Sigmoid colon (tissue), 7 donors: Measurements from ENCODE around the gene ATP6V0A1. TPM values are rescaled to one million over a fixed set of nuclear protein-coding genes. Genes with fewer than 3 reads are reported as not detected.
"Not testable (repeated sequence)": the region's sequence is repeated elsewhere in the genome, so short reads cannot be mapped to it uniquely, and the experiment has no call there.

ENCODE experiments used
- DNase-seq: peaks from one replicate; pipeline ENCODE4 v3.0.0-alpha.2; 2019
- H3K27ac ChIP-seq, 4 donors: fragments of 200-600 bp; sonication (generic); one replicate each; pipeline ENCODE4 v1.5.1; 2016 to 2019; ENCODE audit warnings: mild to moderate bottlenecking in 1 of 4
- H3K27me3 ChIP-seq, 3 donors: fragments of 200-600 bp; sonication (generic); one replicate each; pipeline ENCODE4 v1.5.1; 2019; ENCODE audit warnings: mild to moderate bottlenecking in 1 of 3
- H3K36me3 ChIP-seq, 4 donors: fragments of 200-600 bp; sonication (generic); one replicate each; pipeline ENCODE4 v1.5.1; 2016 to 2019
- H3K4me1 ChIP-seq, 4 donors: fragments of 200-600 bp; sonication (generic); one replicate each; pipeline ENCODE4 v1.5.1; 2017 to 2019
- H3K4me3 ChIP-seq, 4 donors: fragments of 200-600 bp; sonication (generic); one replicate each; pipeline ENCODE4 v1.5.1; 2017 to 2019; ENCODE audit warnings: mild to moderate bottlenecking in 2 of 4, moderate library complexity in 1 of 4
- H3K9me3 ChIP-seq, 4 donors: fragments of 200-600 bp in 3 of 4; sonication (generic) in 3 of 4; one replicate each; pipeline versions ENCODE4 v1.5.1 to v1.6.1; 2013 to 2019
- EP300 ChIP-seq, 4 donors: sonication (generic); formaldehyde crosslinking; IDR thresholded peaks; one replicate each; pipeline ENCODE4 v1.6.1; 2017; ENCODE audit warnings: antibody characterized with exemption in 4 of 4
- POLR2A ChIP-seq, 2 donors: fragments of 450-650 bp; IDR thresholded peaks; one replicate each; pipeline ENCODE4 v1.6.1; 2016; ENCODE audit warnings: antibody characterized with exemption in 2 of 2, mild to moderate bottlenecking in 2 of 2, moderate library complexity in 2 of 2
- POLR2AphosphoS5 ChIP-seq, 4 donors: sonication (generic); formaldehyde crosslinking; IDR thresholded peaks; one replicate each; pipeline ENCODE4 v1.6.1; 2017; ENCODE audit warnings: antibody characterized with exemption in 4 of 4
- WGBS, 2 donors: extraction: QIAGEN DNeasy Blood & Tissue Kit; methylation state at CpG; one replicate each; pipeline ENCODE4 v1.1.7; 2013; 5-methylcytosine and 5-hydroxymethylcytosine counted together
- intact Hi-C: fragments of 100-400 bp; cut with DNase I; formaldehyde crosslinking; loops from one replicate; pipeline ENCODE4 v1.15.1; 2023
- polyA plus RNA-seq, 3 donors: library from polyadenylated mRNA; stranded (reverse); fragments of 200-250 nt; gene quantifications; one replicate each; pipeline ENCODE4 v1.2.3, GENCODE V29; 2013
- total RNA-seq, 4 donors: library from RNA; depleted of rRNA; stranded (reverse); fragments of >200 nt; gene quantifications; one replicate each; pipeline ENCODE4 v1.1.0, GENCODE V29; 2016
- TF ChIP-seq, protein P1 (sequence below), 4 experiments: fragments of 450-650 bp in 3 of 4; fragments of 200-600 bp in 1 of 4; IDR thresholded peaks; one replicate each; pipeline ENCODE4 v1.5.1; 2016 to 2019; ENCODE audit warnings: antibody characterized with exemption in 4 of 4, mild to moderate bottlenecking in 3 of 4, moderate library complexity in 2 of 4
- donor health status: healthy with polysubstance abuse.
- donor health status: Bipolar disorder and iron deficiency.
- donor health status: healthy.

ATP6V0A1 gene
- total and polyA plus RNA-seq, 7 donors = 11.6 to 96.1 (median 48.9) TPM

DNA sequence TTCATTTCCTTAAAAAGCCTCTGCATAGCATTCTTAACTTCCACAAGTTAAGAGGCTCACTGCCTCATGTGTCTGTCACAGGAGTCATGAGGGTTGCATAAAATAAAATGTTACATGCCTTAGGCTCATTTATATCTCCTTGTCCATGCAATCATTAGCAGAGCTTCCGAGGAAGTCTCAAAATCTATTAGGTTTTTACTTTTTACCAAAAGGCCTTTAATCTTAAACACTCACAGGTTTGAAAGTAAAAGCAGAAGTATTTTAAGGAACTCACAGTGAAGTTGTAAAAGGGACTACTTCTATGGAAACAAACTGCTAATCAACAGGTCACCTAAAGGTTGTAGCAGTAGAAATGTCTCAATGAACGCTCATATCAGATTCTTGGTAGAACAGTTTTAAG, 5.2 kb upstream of the ATP6V0A1 start:
- intact Hi-C loops = no loop called here
- WGBS, 2 donors = 56 to 75% methylated on average over 2 of the region's 2 CpGs
- TF ChIP-seq EP300 (IDR thresholded peaks at IDR 0.05) (no peak), POLR2A (IDR thresholded peaks at IDR 0.05) (no peak), POLR2AphosphoS5 (IDR thresholded peaks at IDR 0.05) (no peak)
- TF ChIP-seq, protein P1, sequence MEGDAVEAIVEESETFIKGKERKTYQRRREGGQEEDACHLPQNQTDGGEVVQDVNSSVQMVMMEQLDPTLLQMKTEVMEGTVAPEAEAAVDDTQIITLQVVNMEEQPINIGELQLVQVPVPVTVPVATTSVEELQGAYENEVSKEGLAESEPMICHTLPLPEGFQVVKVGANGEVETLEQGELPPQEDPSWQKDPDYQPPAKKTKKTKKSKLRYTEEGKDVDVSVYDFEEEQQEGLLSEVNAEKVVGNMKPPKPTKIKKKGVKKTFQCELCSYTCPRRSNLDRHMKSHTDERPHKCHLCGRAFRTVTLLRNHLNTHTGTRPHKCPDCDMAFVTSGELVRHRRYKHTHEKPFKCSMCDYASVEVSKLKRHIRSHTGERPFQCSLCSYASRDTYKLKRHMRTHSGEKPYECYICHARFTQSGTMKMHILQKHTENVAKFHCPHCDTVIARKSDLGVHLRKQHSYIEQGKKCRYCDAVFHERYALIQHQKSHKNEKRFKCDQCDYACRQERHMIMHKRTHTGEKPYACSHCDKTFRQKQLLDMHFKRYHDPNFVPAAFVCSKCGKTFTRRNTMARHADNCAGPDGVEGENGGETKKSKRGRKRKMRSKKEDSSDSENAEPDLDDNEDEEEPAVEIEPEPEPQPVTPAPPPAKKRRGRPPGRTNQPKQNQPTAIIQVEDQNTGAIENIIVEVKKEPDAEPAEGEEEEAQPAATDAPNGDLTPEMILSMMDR (IDR thresholded peaks at IDR 0.05) = no peak

DNA sequence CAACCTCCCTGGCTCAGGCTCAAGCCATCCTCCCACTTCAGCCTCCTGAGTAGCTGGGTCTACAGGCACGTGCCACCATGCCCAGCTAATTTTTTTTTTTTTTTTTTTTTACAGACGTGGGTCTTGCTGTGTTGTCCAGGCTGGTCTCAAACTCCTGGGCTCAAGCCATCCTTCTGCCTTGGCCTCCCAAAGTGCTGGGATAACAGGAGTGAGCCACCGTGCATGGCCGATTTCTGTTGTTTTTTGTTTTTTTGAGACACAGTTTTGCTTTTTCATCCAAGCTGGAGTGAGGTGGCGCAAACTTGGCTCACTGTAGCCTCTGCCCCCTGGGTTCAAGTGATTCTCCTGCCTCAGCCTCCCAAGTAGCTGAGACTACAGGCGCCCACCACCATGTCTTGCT, 3.7 kb upstream of the ATP6V0A1 start:
- H3K27ac ChIP-seq, H3K36me3 ChIP-seq, H3K4me1 ChIP-seq, DNase-seq, H3K4me3 ChIP-seq, H3K27me3 ChIP-seq, H3K9me3 ChIP-seq: not testable (repeated sequence)
- intact Hi-C loops = loop anchor here (5.0 kb wide), 1 partner anchor 133 kb away; no protein-coding TSS in a partner anchor
- WGBS, 2 donors = 95 to 98% methylated on average over 6 of the region's 6 CpGs

More for the DNA sequence above, 5.2 kb upstream of the ATP6V0A1 start:
- Histone ChIP-seq H3K27ac (no peak overlapping the region), H3K9me3 (no peaks in the 10 kb centered on the region), H3K27me3 (no peaks in the 10 kb centered on the region), H3K4me3 (no peak overlapping the region), H3K4me1 (no peaks in the 10 kb centered on the region), H3K36me3 (no peaks in the 10 kb centered on the region)
- DNase-seq = no peak

DNA sequence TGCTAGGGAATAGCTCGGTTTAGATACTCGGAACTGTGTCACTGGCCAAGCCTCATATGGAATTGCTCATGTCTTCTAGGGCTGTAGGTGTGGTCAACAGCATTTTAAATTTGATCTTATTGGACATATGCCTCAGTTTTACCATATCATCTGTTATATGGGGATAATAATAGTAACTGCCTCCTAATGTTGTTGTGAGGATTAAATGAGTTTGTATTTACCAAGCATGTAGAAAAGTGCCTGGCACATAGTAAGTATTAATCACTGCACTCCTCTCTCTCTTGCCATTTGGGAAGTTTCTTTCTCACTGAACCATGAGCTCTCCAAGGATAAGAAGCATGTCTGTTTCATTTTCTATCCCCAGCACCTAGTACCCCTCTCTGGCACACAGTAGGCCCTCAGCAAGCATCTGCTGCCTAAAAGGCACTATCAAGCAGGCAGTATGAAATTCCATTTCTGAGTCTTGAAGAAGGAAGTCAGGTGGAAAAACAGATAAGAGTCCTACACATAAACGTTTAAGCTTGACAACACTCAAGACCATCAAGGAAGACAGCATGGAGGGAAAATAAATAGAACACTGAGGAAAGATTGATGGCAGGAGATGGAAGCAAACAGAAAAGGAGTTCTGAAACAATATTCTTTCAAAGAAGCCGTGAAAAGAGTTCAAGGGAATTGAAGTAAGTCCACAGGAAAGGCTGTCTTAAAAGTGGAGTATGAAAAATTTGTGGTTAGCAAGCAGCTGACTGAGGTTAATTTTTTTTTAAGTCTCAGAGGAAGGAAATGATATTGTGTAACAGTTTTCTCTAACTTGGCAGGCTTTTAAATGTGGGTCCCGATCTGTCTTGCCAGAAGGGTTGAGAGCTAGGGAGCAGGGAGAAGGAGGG, 2.2 kb upstream of the ATP6V0A1 start:
- DNase-seq = no peak
- no peak overlapping the region for H3K4me3 ChIP-seq
- H3K4me1 ChIP-seq = peaks cover 0 to 20% (median 11%) of the 10 kb centered on the region in 4 donors
- no peaks in the 10 kb centered on the region for H3K9me3 ChIP-seq
- peak overlapping the region; percentile 56 to 99 (median 96) for H3K27ac ChIP-seq
- 44 to 50% methylated on average over 5 of the region's 5 CpGs for WGBS, 2 donors
- no peaks in the 10 kb centered on the region for H3K27me3 ChIP-seq
- peaks cover 0 to 9% (median 2%) of the 10 kb centered on the region in 4 donors for H3K36me3 ChIP-seq
- no peak for TF ChIP-seq POLR2A (IDR thresholded peaks at IDR 0.05)
- TF ChIP-seq, protein P1 (IDR thresholded peaks at IDR 0.05) = no peak
- peak in 3 of 4 donors; percentile 20 to 60 (median 43) for TF ChIP-seq POLR2AphosphoS5 (IDR thresholded peaks at IDR 0.05)
- intact Hi-C loops = loop anchor here (2.0 to 5.0 kb wide), 2 partner anchors 34 to 134 kb away; partner anchors contain the start of gene CAVIN1

DNA sequence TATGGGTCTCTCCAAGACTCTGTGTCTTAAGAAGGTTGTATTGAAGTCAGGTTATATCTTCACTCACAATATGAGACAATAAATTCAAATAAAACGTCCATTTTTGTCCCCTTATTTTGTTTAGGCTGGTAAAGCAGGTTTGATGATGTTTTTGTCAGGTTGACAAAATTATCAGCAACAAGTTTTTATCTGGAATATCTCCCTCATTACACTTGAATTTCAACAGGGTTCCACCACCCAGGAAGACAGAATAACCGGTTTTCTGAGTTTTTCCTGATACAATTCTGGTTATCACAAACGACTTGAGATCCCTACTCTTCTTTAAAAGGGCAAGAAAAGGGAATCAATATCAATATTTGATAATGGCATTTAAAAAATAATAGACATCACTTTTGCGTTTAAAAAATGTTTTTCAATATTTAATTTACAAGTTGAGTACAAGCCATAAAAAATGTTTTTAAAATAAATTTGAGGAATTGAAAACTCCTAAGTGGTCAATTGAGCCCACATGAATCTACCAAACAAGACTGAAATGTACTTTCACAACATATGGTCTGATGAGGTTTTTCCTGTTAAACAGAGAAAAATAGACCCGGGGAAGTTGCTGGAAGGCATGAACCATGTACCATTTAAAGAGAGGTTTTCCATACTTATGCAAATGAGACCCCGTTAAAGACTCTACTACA, 1.4 kb upstream of the ATP6V0A1 start:
- intact Hi-C loops = loop anchor here (2.0 to 5.0 kb wide), 2 partner anchors 34 to 135 kb away; partner anchors contain the start of gene CAVIN1
- H3K27me3 ChIP-seq = no peaks in the 10 kb centered on the region
- peaks cover 0 to 28% (median 11%) of the 10 kb centered on the region in 4 donors for H3K4me1 ChIP-seq
- H3K36me3 ChIP-seq = peaks cover 0 to 13% (median 5%) of the 10 kb centered on the region in 4 donors
- no peak for TF ChIP-seq POLR2A (IDR thresholded peaks at IDR 0.05)
- TF ChIP-seq, protein P1 (IDR thresholded peaks at IDR 0.05) = no peak
- TF ChIP-seq EP300 (IDR thresholded peaks at IDR 0.05) = no peak
- no peak for TF ChIP-seq POLR2AphosphoS5 (IDR thresholded peaks at IDR 0.05)
- no peak overlapping the region for H3K4me3 ChIP-seq
- no peak for DNase-seq
- H3K9me3 ChIP-seq = no peaks in the 10 kb centered on the region
- 23 to 33% methylated on average over 6 of the region's 6 CpGs for WGBS, 2 donors
- peak overlapping the region; percentile 95 to 99 (median 96) for H3K27ac ChIP-seq
